OCI-LY7 (cell line): ENCODE measurements around the gene CACNB2.

Experiments
- CTCF ChIP-seq: fragments of 200-600 bp; sonication (generic); conservative IDR thresholded peaks from 2 replicates; pipeline ENCODE4 v1.5.1; 2014; ENCODE audit warnings: mild to moderate bottlenecking, antibody characterized with exemption, low read length, moderate library complexity, mixed read lengths
- EZH2phosphoT487 ChIP-seq: fragments of 200-600 bp; sonication (generic); IDR thresholded peaks from 2 replicates; pipeline ENCODE4 v1.6.1; 2018; ENCODE audit warnings: low read depth, borderline replicate concordance, mild to moderate bottlenecking, mixed run types, antibody characterized with exemption, low read length, moderate library complexity, mixed read lengths

- no peak for TF ChIP-seq CTCF
- no peak for TF ChIP-seq EZH2phosphoT487
These were observed 387.5 kb downstream of the CACNB2 start for GRCh38 chr10:18527687-18528086.
